GM21619 (cell line): Measurements from ENCODE around the gene CACNA1B.

Source experiments
- ATAC-seq: cut with Tn5 transposase; IDR thresholded peaks from one replicate; pipeline ENCODE4 v1.9.1; 2021; ENCODE audit not compliant: unreplicated experiment

CACNA1B gene

DNA sequence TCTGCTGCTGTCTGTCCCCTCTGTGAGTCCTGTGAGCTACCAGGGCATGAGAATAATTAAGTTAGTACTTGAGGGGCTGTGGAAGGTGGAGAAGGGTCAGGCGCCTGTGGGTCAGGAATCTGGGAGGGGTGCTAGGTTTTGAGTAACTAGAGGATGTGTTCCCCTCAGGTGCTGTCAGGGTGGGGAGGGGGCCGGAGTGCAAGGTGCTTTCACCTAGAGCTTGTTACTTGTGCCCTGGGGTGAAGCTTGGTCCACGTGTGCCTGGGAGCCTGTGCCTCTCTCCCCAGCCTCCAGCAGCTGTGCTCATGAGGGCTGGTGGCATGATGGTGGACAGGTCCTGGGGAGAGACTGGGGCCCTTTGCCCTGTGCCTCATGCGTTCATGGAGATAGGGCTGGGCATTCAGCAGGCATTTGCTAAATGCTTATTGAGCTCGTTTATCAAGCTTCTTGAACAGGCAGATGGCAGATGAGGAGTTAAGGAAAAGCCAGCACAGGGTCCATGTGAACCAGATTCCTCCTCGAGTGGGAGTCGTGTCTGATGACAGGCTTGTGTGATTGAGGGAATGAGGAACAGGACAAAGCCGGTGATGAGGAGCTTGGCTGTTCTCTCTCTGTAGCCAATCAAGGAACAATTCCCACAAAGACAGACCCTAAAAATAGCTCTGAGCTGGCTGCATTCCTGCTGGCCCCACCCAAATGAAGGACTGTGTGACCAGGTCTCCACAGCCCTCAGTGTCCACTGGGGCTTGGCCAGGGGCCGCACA, 40.9 kb downstream of the CACNA1B start:
- ATAC-seq, result no peak

DNA sequence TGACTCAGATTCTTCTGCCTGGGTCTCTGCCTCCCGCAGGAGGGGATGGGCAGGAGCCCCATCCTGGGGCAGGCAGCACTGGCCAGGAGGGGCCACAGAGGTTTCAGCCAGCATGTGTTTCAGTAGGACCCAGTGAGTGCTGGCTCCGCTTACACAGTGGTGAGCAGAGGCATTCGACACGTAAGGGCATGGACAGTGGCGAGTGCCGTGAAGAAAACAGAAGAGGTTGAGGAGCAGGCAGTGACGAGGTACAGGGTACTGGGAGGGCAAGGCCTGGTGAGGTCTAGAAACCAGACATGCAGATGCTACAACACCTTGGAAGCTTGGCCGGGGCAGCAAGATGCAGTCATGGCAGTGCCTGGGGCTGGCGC, 41.5 kb downstream of the CACNA1B start:
- no peak for ATAC-seq

DNA sequence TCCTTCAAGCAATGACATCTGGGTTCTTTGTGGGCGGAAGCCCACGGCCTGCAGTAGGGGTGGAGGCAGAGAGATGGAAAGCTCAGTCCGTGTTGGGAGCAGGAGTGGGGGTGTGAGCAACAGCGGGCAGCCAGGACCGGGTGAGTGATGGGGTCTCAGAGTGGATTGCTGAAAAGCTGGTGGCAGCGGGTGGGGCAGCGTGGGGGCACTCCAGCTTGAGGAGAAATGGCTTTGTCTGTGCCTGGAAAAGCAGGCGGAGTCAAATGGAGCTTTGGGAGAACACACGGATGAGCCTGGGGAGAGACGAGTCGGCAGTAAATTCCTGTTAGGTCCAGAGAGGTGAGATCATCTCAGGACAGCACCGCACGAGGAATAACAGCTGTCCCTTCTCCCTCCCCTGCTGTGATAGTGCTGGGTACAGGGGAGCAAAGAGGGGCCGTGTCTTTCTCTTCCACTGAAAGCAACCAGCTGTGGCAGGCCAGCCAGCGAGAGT, 42.1 kb downstream of the CACNA1B start:
- ATAC-seq, result no peak

DNA sequence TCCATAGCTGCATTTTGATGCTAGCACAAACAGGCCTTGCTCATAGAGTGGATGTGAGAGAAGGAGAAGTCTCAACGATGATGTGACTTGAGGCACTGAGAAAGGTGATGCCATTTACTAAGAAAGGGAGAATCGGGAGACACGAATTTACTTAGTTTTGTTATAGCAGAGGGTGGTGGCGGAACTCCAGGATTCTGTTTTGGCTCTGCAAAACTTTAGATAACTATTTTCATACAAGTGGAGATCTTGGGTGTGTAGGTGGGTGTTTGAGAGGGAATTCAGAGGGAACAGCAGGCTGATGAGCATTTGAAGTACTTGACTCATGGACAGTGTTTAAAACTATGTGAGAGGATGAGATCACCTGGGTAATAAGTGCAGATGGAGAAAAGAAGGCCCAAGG, 43.2 kb downstream of the CACNA1B start:
- ATAC-seq, result no peak

DNA sequence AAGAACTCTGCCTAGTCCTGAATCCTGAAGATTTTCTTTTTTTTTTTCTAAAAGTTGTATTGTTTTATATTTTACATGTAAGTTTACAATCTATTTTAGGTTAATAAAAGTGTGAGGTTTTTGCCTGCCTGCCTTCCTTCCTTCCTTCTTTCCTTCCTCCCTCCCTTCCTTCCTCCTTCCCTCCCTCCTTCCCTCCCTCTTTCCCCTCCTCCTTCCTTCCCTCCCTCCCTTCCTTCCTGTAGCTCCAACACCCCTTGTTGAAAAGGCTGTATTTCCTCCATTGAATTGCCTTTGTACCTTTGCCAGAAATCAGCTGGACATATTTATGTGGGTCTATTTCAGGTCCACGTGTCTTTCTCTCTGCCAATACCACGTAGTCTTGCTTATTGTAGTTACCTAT, 46.6 kb downstream of the CACNA1B start:
- ATAC-seq, result no peak

DNA sequence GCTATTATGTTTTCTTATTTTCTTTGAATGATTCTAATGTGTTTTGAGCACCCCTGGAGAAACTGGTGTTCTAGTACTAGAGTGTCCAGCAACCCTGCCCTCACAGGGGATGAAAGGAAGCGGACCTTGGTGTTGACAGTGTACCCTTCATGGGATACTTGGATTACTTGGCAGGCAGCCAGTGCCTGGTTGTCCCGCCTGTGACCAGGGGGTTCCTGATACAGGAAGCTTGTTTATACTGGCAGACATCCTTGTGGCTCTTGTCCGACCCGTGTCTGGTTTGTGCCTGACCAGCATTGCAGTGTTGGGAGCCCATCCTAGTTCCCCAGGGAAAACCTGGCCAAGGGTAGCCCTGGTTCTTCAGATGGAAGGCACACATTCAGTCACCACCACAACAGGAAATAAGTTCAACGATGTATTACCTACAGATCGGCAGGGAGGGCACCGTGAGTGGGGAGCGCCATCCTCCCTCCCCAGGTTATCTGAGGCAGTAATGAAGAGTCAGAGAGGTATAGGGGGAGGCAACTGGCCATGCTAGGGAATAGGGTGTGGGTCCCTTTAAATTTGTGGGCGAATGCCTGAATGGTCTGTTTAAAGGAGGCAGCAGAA, 47.3 kb downstream of the CACNA1B start:
- no peak for ATAC-seq

DNA sequence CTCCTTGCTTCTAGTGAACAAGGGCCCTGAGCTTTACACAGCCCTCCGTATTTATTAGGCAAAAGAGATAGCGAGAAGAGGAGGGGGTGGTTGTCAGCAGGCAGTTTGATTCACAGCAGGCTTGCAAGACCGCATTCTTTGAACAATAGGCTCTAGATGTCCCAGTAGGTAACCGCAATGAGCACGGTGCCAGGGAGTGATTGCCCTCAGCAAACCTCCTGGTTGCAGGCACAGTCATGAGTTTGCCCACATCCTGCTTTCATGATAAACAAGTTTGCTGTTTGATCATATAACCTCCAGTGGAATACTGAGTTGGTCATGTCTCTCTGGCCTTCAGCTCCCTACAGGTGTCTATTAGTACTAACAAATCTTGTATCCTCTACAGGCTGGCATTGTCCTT, 66.1 kb downstream of the CACNA1B start:
- no peak for ATAC-seq

DNA sequence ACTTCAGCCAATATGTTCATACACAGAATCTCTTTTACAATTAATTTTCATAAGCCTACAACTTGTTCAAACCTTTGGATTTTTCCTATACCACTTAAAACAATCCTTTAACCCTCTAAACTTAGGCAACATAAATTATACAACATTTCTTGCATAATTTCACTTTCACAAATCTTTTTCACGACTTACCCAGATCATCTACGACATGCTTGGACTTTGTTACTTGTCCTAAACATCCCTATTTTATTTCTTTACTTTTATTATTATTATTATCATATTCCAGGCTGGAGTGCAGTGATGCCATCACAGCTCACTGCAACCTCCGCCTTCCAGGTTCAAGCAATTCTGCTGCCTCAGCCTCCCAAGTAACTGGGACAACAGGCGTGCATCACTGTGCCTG, 68.0 kb downstream of the CACNA1B start:
- ATAC-seq, result no peak

DNA sequence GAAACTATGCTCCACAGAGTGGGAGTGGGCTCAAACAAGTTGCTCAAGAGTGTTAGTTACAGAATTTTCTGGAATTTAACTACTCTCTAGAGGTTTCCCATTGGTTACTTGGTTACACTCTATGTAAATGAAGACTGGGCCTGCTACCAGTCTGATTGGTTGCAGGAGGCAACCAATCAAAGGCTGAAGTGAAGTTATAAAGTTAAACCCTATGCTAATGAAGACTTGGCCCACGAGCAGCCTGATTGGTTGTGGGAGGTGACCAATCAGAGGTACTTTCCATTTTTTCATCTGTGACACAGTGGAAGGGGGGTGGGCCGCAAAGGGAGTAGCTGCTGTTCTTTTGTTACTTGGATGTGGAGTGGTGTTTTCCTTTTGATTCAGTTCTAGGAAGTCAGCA, 69.4 kb downstream of the CACNA1B start:
- no peak for ATAC-seq

DNA sequence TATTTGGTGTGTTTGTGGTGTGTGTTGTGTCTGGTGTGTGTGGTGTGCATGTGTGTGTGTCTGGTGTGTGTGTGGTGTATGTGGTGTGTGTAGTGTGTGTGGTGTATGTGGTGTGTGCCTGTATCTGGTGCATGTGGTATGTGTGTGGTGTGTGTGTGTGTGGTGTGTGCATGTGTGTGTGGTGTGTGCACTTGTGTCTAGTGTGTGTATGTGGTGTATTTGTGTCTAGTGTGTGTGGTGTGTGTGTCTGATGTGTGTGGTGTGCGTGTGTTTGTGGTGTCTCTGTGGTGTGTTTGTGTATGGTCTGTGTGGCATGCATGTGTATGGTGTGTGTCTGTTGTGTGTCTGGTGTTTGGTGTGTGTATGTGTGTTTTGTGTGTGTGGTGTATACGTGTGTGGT, 71.1 kb downstream of the CACNA1B start:
- no peak for ATAC-seq

DNA sequence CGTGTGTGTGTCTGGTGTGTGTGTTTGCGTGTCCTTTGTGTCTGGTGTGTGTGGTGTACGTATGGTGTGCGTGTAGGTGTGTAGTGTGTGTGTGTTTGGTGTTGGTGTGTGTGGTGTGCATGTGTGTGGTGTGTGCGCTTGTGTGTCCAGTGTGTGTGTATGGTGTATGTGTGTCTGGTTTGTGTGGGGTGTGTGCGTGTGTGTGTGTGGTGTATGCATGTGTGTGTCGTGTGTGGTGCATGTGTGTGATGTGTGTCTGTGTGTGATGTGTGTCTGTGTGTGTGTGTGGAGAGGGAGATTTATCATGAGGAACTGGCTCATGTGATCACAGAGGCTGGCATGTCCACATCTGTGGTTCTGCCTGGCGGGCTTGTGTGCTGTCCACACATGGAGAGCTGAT, 71.7 kb downstream of the CACNA1B start:
- no peak for ATAC-seq

DNA sequence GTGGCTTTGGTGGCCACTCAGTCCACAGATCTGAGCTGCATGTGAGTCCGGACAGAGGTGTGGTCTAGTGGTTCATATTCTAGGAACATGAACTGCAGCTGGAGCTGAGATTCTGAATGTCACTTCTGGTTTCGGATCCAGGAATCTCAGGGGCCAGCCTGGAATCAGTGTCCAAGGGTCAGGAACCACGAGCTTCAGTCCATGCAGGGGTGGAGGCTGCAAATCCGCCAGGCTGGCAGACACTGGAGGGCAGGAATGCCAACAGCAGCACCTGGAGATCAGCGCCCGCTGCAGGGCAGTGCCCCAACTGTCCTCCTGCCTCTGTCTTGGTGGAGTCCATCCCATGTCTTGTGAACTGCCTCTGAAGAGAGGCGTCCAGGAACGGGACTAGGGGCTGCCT, 73.5 kb downstream of the CACNA1B start:
- ATAC-seq, result no peak

DNA sequence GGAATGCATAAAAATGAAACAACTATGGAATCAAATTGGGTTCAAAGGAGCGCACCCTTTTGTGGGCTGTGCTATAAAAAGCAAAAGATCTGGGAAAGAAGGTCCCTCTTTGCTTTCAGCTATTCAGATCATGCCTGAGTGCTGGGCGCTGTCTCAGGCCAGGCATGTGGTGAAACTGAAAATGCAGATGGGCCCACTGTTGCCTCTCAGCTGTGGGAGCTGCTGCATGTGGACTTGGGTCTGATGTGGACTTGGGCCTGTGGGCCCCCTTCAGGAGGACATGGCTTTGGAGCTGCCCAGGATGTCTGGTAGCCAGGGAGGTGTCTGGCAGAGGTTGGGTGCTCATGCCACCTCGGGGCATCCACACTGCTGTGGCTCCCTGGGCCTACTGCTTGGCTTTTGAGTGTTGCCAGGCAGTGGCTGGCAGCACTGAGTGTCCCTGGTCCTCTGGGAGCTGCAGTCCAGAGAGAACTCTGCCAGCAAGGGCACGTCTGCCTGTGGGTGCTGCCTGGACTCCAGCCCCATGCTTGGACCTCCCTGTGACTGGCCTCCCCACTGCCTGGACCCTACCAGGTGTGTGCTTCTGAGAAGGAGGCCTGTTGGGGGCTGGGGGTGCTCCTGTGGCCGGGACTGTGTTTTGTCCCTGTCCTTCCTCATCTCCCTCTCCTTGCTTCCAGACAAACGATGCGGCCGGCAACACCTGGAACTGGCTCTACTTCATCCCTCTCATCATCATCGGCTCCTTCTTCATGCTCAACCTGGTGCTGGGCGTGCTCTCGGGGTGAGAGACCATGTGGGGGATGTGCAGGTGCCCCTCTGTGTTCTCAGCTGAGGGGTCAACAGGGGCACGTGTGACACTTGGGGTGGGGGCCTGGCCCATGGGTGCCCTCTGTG, 74.3 kb downstream of the CACNA1B start:
- ATAC-seq, result no peak

DNA sequence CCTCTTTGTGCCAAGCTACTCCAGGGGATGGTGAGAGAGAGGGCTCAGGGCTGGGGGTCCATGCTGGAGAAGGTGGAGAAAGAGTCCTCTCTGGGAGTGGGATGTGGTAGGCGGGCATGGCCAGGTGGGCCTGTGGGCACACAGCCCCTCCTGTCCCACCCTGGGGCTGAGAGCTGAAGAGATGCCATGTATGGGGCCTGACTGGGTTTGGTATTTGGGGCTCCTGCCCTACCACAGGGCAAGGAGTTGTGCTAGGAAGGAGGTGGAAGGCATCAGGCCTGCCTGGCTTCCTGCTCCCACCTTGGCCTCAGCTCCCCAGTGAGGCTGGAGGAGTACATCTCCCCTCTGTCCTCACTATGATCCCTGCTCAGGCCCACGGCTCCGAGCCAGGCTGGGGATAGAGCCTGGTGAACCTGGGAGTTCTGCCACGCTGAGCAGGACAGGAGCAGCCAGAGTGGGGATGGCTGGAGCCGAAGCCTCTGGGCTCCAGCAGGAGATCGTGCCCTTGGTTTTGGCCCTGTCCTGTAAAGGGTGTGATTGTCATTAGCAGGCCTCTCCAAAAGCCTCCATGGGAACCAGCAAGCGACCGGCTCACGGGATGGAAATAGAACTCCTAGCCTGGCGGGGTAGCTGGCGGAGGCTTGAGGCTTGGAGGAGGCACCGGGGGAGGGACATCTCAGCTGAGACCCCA, 75.5 kb downstream of the CACNA1B start:
- ATAC-seq, result no peak

DNA sequence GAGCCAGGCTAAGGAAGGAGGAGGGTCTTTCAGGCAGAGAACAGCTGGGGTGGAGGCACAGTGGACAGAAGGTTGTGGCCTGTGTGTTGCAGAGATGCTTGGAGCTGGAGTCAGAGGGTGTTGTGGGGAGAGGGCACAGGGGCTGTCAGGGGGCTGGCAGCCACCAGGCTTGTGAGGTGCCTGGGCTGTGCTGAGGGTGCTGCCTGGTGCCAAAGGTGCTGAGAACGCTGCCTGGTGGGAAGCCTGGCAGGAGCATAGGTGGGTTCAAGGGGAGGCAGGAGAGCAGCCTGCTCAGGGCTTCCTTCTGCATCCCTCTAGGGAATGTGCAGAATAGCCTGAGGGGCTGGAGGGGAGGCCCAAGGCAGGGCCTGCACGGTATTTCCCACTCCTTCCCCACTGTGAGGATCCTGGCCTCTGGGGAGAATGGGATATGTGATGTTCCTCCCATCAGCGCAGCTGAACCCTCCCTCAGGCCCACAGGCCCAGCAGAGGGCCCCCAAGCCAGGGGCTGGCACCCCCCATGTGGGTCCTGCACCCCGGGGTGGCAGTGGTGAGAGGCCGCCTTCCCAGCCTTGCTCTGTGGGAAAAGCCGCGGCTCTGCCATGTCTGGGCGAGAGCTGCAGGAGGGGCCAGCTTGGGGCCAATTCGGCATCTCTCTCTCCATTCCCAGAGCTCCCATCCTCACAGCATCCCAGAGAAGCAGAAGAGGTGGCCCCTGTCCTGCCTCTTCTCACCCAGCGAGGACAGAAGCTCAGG, 76.3 kb downstream of the CACNA1B start:
- no peak for ATAC-seq

DNA sequence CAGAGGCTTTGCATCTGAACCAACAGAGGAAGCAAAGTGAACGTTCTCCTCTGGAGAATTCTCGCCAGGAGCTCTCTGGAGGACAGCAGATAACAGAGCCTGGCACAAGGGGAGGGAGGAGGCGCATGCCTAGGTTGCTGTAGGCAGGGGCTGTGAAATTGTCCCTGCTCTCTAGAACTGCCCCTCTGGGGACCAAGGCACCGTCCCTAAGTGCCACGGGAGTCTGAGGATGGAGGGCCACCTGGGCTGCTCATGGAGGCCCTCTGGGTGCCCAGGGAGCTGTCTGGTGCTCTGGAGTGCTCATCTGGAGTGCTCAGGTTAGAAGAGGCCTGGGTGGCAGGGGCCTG, 77.6 kb downstream of the CACNA1B start:
- ATAC-seq, result no peak

DNA sequence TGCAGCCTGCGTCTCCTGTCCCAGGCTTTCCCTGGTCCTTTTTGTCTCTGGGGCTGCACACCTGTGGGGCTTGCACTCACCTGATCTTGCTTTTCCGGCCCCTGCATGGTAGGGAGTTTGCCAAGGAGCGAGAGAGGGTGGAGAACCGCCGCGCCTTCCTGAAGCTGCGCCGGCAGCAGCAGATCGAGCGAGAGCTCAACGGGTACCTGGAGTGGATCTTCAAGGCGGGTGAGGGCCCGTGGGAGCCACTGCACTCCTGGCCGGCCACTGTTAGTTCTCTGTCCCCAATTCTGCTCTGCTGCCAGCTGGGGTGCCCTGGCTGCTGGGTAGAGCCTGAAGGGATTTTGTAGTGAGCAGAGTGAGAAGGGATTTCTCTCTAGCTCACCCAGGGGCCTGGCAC, 78.0 kb downstream of the CACNA1B start:
- no peak for ATAC-seq

DNA sequence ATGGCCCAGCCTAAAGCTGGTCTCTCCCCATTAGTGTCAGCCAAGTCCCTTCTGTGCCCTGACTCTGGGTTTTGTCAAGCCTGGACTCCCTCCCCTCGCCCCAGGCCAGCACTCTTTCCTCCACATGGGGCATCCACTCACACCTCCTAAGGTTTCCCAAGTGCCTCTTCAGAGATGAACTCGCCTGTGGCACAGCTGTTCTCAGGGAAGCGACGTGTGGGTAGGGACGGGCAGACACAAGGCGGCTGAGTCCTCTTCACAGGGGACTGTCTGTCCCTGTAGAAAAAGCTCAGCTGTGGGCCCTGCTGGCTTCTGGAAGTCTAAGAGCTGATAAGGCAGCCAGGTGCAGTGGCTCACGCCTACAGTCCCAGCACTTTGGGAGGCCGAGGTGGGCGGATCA, 78.5 kb downstream of the CACNA1B start:
- ATAC-seq, result no peak

DNA sequence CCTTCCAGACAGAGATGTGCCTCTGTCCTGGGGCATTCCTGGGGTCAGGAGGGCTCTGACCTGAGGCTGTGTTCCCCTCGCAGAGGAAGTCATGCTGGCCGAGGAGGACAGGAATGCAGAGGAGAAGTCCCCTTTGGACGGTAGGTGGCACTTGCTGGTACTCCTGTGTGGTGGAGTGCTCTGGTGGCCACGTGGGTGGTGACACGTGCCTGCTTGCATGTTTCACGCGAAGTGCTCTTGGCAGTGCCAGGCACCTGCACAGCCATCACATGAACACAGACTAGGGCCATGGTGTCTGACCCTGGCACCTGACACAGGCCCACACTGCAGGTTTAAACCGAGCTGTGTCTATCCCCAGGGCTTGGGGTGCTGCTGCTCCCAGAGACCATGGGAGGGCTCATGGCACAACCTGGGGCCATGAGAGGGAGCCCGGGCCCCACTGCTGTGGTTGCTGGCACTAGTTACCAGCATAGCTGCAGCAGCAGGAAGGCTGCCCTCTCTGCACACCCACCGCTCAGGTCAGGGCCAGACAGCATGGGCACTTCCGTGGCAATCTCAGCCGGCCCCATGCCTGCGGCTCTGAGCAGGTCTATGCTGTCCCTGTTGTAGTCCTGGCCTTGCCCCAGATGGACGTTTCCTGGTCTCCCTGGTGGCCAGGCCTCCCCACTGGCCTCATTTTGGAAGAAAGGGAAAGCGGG, 79.3 kb downstream of the CACNA1B start:
- ATAC-seq, result no peak
